ENCODE results near the gene CCDC178.

Gene CCDC178

GRCh38 chr18:32966141-32966540, 474.4 kb downstream of the CCDC178 start:
- TF ChIP-seq EZH2phosphoT487 (conservative IDR thresholded peaks at IDR 0.05; ENCODE audit: low read length) (no peak), CTCF (IDR thresholded peaks at IDR 0.05; ENCODE audit: insufficient read depth, low read length, poor library complexity, severe bottlenecking) (no peak)
- no peaks in the 10 kb centered on the region for H3K79me2 ChIP-seq (ENCODE audit: insufficient read depth, low read length)
- H3K9me3 ChIP-seq (ENCODE audit: insufficient read depth, low read length) = no peaks in the 10 kb centered on the region
- H4K20me1 ChIP-seq (ENCODE audit: low read depth, low read length) = peaks cover 3% of the 10 kb centered on the region; the same call in 1 of the 2 replicates
- H3K9me2 ChIP-seq (replicated peaks; ENCODE audit: insufficient read depth, low read length) = no peaks in the 10 kb centered on the region
- H2AFZ ChIP-seq (ENCODE audit: low read depth, low read length, severe bottlenecking) = no peak overlapping the region
- H3K9ac ChIP-seq (ENCODE audit: low read length) = no peak overlapping the region
- no peaks in the 10 kb centered on the region for H3F3A ChIP-seq (ENCODE audit: insufficient read depth)
- H3K27me3 ChIP-seq (ENCODE audit: low read length) = no peaks in the 10 kb centered on the region; the same call in 1 of the 2 replicates
- H3K36me3 ChIP-seq (ENCODE audit: low read length) = no peaks in the 10 kb centered on the region
- H3K4me3 ChIP-seq (ENCODE audit: insufficient read depth, low read length, poor library complexity, severe bottlenecking) = no peak overlapping the region
- H3K27ac ChIP-seq (ENCODE audit: low read depth, low read length) = no peak overlapping the region
- H3K4me2 ChIP-seq (ENCODE audit: low read depth, low read length, poor library complexity, severe bottlenecking) = no peak overlapping the region

GRCh38 chr18:32961538-32961937, 479.0 kb downstream of the CCDC178 start:
- Histone ChIP-seq H2AFZ (ENCODE audit: low read depth, low read length, severe bottlenecking) (no peak overlapping the region), H3K79me2 (ENCODE audit: insufficient read depth, low read length) (no peaks in the 10 kb centered on the region), H4K20me1 (ENCODE audit: low read depth, low read length) (peaks cover 3% of the 10 kb centered on the region; the same call in 1 of the 2 replicates), H3K4me2 (ENCODE audit: low read depth, low read length, poor library complexity, severe bottlenecking) (no peak overlapping the region), H3K27me3 (ENCODE audit: low read length) (no peaks in the 10 kb centered on the region), H3F3A (ENCODE audit: insufficient read depth) (no peaks in the 10 kb centered on the region), H3K36me3 (ENCODE audit: low read length) (no peaks in the 10 kb centered on the region), H3K9ac (ENCODE audit: low read length) (no peak overlapping the region), H3K9me3 (ENCODE audit: insufficient read depth, low read length) (no peaks in the 10 kb centered on the region), H3K27ac (ENCODE audit: low read depth, low read length) (no peak overlapping the region), H3K9me2 (replicated peaks; ENCODE audit: insufficient read depth, low read length) (no peaks in the 10 kb centered on the region), H3K4me3 (ENCODE audit: insufficient read depth, low read length, poor library complexity, severe bottlenecking) (no peak overlapping the region)
- TF ChIP-seq CTCF (IDR thresholded peaks at IDR 0.05; ENCODE audit: insufficient read depth, low read length, poor library complexity, severe bottlenecking) (no peak), EZH2phosphoT487 (conservative IDR thresholded peaks at IDR 0.05; ENCODE audit: low read length) (no peak)

GRCh38 chr18:32958746-32959145, 481.8 kb downstream of the CCDC178 start:
- H3K79me2 ChIP-seq (ENCODE audit: insufficient read depth, low read length) = no peaks in the 10 kb centered on the region
- TF ChIP-seq CTCF (IDR thresholded peaks at IDR 0.05; ENCODE audit: insufficient read depth, low read length, poor library complexity, severe bottlenecking) (no peak), EZH2phosphoT487 (conservative IDR thresholded peaks at IDR 0.05; ENCODE audit: low read length) (no peak)
- no peaks in the 10 kb centered on the region for H3K36me3 ChIP-seq (ENCODE audit: low read length)
- no peak overlapping the region for H3K4me3 ChIP-seq (ENCODE audit: insufficient read depth, low read length, poor library complexity, severe bottlenecking)
- no peaks in the 10 kb centered on the region for H4K20me1 ChIP-seq (ENCODE audit: low read depth, low read length)
- H3K27ac ChIP-seq (ENCODE audit: low read depth, low read length) = no peak overlapping the region
- no peak overlapping the region for H3K4me2 ChIP-seq (ENCODE audit: low read depth, low read length, poor library complexity, severe bottlenecking)
- no peak overlapping the region for H3K9ac ChIP-seq (ENCODE audit: low read length)
- H3F3A ChIP-seq (ENCODE audit: insufficient read depth) = no peaks in the 10 kb centered on the region
- no peaks in the 10 kb centered on the region for H3K9me2 ChIP-seq (replicated peaks; ENCODE audit: insufficient read depth, low read length)
- no peaks in the 10 kb centered on the region for H3K27me3 ChIP-seq (ENCODE audit: low read length)
- H2AFZ ChIP-seq (ENCODE audit: low read depth, low read length, severe bottlenecking) = no peak overlapping the region
- no peaks in the 10 kb centered on the region for H3K9me3 ChIP-seq (ENCODE audit: insufficient read depth, low read length)

All from SU-DHL-6 (cell line).